NCI-H2029 (cell line): Measurements from ENCODE around the gene TEAD4.
A peak's percentile ranks its signal among the peaks of the same experiment; 100 is the strongest.

Experiments used
- DNase-seq: peaks from one replicate; lab custom pipeline; 2025; lab: John Stamatoyannopoulos, UW

TEAD4 gene

DNA sequence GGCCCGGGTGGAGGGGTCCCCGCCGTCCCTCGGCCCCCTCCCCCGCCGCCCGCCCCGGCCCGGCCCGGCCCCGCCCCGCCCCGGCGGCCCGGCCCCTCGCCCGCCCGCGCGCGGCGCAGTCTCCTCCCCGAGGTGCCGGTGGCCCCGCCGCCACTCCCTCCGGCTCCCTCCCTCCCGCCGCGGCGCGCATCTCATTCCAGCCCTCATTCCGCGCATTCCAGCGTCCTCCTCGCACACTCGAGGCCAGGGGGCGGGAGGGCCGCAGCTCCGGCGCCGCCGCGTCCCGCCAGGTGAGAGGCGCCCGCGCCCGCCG is at the start of gene TEAD4:
TEAD4 (plus strand) TSS at position 206 of the 313 bp plus-strand sequence.
- peak; percentile 50 for DNase-seq

DNA sequence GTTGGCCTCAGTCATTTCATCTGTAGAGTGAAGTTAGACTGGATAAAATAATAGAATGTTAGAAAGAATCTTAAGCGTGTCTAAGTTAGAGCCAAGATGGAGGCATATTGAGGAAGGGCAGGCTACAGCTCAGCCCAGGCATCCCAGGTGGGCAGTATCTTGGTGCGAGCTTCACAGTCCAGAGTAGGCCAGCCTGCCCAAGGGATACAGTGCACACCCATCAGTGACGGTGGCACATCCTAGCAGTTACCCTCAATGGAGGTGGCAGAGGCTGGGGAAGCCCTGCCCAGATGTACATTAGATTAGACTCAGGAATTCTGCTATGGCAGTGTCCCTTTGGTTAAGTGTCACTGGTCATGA is 47.0 kb upstream of the TEAD4 start:
- no peak for DNase-seq

DNA sequence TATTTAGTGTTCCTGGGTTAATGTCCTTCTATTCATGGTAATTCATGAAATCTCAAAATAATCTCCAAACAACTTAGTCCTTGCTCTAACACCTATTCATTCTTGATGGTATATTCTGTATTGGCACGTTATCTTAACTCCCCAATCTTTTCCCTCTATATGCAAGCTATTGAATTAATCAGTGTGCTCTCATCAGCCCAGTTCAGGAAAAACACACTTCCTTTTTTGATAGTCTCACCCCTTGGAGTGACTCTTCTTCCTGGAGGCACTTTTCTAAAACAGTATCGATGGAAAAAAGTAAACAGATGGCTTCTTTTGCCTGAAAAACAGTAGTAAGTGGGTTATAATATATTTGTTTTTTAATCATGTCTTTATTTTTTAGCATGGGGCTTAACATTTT is 39.9 kb upstream of the TEAD4 start:
- no peak for DNase-seq

DNA sequence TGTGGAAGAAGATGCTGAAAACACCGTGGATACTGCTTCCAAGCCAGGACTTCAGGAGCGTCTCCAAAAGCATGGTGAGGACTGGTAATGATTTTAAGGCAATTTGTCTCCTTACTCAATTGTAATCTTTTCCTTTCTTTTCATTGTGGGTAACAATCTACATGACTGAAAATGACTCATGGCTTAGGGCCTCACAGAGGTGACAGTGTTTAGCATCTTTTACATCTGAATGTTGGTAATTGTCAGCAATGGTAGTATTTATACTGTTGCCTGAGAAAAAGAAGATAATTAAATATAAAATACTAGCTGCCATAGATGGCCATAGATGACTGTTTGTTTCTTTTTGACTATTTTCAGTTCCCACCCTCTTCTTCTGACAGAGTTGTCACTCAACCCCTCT is 36.9 kb upstream of the TEAD4 start:
- DNase-seq, result no peak

DNA sequence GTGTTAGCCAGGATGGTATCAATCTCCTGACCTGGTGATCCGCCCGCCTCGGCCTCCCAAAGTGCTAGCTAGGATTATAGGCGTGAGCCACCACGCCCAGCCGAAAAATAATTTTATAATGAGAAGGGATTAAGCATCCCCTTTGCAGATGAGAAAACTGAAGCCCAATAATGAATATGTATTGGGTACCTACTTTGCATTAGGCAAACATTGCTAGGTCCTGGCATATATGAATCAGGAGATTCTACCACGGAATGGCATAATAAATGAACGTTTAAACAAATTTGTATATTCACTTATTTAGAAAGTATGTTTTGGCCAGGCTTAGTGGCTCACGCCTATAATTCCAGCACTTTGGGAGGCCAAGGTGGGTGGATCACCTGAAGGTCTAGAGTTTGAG is 36.1 kb upstream of the TEAD4 start:
- no peak for DNase-seq

DNA sequence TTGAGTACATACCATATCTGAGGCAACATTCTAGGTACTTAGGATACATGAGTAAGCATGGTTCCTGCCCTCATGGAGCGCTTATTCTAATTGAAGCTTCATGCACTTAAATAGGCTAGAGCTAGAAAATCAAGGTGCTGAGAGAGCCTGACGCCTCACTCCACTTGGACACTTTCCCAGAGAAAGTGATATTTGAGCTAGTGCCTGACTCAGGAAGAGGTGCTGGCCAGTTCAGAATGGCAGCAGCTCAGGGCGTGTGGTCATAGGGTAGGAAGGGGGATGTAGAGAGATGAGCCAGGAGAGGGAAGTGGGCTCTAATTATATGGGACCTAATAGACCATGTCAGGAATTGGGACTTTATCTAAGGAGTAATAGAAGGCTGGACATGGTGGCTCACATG is 35.2 kb upstream of the TEAD4 start:
- DNase-seq, result no peak

DNA sequence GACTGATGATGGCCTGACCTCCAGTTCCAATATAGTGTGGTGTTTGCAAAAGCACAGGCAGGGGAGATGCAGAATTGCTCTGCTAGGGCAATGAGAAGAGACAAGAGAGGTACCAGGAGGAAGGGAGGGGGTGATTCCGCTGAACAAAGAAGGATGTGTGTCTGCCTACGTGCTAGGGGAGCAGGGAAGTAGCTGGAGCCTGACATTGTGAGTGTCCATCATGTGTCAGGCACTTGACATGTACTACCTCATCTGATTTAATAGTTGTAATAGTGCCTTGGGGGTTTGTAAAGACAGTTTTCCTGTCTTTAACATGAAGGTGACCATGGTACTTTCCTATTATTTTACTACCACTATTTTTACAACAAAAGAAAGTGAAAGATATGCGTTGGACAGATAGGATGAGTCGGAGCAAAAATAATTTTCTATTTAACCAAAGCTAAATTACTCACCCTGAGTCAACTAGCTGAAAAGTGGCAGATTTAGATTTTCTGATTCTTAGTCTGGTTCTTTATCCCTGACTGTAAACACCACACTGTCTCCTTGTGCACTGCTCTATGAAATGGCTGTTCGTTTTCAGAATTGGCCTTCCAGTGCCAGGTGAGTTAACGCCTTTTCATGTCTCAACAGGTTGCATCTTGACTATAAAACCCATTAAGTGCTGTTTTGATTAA is 33.7 kb upstream of the TEAD4 start:
- no peak for DNase-seq

DNA sequence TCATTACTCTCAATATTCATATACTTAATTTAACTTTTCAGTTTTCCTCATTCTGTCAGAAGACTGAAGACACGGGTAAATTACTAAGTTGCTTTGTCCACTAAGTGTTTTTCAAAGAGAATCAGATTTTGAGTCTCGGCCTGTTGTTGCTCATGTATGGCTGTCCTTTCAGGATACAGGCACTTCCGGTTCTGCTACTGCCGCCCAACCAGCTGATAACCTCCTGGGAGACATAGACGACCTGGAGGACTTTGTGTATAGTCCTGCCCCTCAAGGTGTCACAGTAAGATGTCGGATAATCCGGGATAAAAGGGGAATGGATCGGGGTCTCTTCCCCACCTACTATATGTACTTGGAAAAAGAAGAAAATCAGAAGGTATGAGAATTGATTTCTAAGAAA is 28.3 kb upstream of the TEAD4 start:
- DNase-seq, result no peak

DNA sequence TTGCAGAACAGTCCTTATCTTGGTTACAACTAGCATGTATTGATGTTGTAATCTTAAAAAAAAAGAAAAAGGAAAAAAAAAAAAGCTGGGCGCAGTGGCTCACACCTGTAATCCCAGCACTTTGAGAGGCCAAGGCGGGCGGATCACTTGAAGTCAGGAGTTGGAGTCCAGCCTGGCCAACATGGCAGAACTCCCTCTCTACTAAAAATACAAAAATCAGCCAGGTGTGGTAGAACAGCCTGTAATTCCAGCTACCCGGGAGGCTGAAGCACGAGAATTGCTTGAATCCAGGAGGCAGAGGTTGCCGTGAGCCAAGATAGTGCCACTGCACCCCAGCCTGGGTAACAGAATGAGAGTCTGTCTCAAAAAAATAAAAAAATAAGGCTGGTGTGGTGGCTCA is 25.6 kb upstream of the TEAD4 start:
- DNase-seq, result no peak

DNA sequence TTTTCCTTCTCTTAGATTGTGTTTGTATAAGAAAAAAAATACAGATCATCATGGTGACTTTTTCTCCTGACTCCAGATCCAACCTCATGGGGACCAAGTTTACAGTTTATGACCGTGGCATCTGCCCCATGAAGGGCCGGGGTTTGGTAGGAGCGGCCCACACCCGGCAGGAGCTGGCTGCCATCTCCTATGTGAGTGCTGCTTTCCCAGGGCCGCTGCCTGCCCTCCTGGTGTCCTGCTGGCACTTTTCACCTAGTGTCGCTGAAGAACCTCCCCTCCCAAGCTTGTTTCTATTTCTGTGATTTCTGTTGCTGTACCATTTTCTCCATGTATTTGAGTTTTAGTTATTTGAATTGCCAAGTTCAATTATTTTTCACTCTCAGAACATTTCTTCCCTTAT is 24.8 kb upstream of the TEAD4 start:
- no peak for DNase-seq

DNA sequence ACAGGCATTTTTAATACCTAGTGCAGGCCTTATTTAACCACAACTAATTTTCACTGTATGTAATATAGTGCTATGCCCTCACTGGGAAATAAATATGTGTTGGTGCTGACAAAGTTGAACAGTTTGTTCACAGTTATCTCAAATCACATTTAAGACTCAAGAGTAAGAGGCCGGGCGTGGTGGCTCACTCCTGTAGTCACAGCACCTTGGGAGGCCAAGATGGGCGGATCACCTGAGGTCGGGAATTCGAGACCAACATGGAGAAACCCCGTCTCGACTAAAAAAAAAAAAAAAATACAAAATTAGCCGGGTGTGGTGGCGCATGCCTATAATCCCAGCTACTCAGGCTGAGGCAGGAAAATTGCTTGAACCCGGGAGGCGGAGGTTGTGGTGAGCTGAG is 22.9 kb upstream of the TEAD4 start:
- no peak for DNase-seq

DNA sequence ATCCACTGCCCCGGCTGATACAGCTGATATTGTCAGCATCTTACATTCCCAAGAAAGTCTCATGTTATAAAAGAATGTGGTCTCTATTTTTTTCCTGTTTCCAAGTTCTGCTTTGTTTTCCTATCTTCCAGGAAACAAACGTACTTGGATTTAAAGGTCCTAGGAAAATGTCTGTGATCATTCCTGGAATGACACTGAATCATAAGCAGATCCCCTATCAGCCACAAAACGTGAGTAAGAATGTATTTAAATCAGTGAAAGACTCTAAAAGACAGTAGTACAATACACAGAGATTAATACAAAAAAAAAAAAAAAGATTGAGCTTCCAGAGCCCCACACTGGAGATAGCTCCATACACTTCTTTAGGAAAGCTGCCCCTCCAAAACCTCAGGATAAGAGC is 21.7 kb upstream of the TEAD4 start:
- DNase-seq, result no peak

DNA sequence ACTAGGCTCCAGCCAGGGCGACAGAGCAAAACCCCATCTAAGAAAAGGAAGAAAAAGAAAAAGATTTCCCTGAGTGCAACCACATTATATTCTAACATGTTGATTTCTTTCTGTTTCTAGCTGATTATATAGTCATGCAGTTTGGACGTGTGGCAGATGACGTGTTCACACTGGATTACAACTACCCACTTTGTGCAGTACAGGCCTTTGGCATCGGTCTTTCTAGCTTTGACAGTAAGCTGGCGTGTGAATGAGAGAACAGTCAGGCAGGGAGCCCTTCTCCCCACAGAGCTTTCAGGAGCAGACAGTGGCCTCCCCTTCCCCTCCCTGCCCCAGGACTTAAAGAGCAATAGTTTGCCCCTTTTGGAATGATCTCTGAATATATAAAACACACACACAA is 20.0 kb upstream of the TEAD4 start:
- no peak for DNase-seq

DNA sequence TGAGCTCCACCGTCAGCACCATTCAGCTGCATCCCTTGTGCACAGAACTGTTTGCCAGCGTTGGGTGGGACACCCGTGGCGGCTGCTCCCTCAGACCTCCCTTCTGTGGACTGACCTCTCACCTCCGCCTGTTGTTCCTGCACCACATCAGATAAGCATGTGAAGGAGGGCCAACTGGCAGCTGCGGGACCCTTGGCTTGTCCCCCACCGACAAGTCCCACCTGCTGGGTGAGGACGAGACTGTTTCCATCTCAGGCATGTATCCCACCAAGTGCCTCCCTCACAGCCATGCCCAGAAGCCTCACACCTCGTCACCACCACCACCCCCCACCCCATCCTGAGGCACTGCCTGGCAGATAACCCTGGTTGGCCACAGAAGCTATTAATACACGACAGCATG is 18.6 kb upstream of the TEAD4 start:
- no peak for DNase-seq

DNA sequence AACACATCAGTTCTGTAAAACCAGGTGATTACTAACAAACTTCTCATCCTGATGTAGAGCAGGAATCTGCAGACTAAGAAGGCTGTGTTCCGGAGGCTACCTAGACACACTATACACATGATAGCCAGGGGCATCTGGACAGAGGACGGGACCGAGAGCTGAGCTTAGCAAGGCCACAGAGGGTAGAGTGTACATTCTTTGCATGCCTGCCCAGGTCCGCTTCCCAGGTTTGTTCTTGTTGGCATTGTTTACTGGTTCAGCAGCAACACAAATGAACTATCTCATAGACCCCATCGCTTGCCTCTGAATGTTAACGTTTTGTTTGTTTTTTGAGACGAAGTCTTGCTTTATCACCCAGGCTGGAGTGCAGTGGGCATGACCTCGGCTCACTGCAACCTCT is 17.7 kb upstream of the TEAD4 start:
- DNase-seq, result no peak

DNA sequence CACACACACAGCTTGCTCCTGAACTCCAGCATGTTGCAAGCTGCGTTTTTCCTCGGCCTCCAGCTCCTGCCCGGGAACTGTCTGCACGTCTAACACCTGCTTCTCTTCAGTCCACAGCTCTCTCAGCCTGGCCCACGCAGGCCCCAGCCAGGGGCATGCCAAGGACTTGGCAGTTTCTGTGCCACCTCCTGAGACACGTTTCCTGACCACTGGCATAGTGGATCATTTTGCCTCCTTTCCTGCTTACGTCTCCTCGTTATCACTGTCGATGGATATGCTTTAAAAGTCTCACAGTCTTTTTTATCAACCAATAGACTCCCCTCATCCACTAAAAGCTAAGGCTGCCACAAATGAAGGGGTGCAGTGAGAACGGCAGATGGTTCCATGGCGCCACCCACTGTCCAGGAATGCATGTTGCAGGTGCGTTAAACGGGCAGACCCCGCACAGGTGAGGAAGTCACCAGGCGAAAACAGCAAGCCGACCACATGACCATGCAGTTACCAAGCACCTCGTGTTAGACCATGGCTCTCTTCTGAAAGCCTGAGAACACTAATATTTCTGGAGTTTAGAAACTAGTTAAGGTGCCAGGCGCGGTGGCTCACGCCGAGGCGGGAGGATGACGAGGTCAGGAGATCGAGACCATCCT is 14.7 kb upstream of the TEAD4 start:
- peak; percentile 59 for DNase-seq

DNA sequence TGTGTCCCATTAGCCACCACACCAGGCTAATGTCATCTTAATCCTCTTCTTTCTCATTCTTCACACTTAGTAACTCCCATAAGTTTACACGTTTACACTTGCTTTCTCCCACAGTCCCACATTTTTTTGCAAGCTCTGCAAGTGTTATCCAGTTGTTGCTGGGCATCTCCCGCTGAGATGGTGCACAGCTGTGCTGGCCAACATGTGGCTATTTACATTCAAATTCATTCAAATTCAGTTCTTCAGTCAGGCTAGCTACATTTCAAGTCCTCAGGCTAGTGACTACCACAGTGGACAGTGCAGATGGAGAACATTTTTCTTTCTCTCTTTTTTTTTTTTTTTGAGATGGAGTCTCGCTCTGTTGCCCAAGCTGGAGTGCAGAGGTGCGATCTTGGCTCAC is 9.8 kb upstream of the TEAD4 start:
- no peak for DNase-seq

DNA sequence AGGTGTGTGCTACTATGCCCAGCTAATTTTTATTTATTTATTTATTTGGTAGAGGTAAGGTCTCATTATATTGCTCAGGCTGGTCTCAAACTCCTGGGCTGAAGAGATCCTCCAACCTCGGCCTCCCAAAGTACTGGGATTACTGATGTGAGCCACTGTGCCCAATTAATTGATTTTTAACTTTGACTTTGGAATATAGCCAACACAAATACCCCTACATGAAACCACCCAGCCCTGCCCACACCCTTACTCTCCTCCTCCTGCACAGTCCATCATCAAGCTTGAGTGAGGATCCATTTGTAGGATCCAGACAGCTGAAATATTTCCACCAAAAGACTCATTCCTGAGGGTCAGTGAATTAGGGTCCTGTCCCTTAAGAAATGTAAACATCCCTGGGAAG is 3.3 kb upstream of the TEAD4 start:
- DNase-seq, result no peak

DNA sequence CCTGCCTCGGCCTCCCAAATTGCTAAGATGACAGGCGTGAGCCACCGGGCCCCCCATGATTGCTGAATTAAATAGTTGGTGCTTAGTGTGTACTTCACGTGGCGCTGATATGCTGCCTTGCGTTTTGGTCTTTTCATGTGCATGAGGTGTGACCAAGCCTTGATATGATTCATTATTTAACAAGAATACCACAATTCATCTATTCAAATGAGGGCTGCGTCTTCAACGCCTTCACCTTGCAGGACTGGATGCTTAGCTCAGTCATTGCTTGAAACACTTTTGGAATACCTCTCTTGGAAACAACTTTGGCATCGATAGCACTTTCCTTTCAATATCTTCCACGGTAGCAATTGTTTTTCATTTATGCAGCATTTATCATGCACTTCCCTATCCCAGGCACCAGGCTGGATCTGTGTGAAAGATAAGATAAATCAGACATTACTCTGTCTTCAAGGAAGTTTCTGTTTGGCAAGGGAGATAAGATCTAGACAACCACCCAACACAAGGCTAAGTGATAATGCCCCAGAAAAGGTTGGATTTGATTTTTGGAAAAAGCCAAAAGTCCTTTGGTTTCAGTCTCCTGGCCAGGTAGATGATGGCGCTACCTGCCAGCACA is 1.3 kb upstream of the TEAD4 start:
- no peak for DNase-seq

DNA sequence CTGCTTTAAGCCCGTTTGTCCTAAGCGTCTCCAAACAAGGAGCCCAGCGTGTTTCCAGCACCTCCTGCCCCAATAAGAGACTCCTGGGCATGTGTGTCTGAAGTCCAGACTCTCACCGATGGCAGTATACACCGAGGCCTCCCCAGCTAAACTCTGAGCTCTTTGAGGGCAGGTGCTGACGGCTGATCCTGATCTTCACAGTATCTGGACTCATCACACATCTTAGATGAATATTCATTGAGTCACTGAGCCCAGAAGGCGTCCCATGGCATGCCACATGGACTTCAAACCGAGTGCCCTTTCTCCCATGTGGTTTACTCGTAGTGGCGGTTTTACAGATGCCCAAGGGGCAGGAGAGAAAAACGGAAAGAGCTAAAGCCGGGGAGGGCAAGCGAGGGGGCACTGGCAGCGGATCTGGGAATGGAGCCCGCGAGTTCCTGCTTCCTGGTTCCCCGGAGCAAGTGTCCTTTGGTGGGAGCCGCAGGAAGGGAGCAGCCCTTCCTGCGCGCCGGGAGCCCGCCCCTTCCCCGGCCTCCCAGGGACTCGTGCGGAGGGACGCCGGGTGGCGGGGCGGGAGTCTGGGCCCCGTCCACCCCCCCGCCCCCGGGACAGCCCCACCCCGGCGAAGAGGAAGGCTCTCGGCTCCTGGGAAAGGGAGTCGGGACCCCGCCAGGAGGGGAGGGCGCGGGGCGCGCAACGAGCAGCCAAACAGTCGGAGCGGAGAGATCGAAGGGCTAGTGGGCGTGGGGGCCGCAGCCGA is 585 bp upstream of the TEAD4 start:
- peak; percentile 21 for DNase-seq

DNA sequence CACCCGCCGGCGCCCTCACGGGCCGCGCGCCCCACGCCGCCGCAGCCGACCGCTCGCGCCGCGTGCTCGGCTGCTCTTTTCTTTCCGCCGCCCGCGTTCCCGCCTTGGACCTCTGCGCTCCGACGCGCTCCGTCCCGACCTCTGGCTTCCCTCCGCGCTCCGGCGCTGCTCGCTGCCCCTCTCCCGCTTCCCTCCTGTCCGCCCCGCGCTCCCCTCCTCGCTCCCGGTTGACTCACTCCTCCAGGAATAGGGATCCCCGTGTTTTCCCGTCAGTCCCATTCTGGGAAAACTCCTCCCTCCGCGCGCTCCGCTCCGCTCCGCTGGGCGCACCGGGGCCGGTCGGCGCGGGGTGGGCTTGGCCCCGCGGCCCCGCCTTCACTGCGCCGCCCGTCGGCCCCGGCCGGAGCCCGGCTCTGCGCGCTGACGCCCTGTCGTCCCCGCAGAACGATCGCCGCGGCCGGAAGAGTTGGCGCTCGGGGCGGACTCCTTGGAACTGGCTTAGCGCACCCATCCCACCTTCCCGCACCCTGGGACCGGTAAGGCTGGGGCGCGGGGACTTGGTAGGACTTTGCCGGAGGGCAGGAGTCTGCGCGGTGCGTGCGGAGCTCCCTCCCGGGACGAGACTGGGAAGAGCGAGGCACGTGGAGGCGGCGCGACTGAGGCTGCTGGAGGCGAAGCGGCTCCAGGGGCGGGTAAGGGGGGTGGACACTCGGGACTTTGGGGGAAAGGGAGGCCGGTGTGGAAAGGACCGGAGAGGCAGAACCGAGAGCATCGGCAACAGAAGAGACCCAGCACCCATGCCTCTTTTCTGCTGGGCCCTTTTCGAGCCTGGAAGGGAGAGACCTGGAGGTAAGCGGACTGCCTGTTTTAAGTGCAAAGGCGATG is 550 bp downstream of the TEAD4 start:
- DNase-seq, result peak; percentile 50

DNA sequence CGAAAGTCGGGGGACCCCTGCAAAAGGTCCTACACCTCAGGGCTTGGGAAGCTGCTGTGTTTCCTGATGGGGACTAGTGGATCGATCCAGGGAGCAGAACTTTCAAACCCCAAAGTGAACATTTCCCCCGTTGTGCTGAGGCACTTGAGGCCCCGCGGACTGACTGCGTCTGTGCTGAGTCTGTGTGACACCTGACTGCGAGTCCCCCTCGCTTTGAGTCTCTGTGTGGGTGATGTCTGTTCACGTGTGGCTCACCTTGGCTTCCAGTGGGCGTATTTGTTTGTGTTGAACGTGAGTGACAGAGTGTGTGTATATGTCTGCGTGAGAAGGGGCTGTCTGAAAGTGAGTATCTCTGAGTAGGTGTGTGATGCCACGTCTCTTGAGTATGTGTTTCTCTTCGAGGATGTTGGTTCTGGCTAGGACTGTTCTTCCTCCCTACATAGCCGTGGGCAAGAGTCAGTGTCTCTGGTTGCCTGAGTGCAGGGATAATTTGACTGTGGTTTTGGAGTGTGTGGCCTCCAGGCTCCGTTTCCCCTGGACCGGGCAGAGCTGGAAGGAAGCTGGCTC is 1.3 kb downstream of the TEAD4 start:
- peak; percentile 54 for DNase-seq
